Activated CD4-positive, alpha-beta memory T cell treated with anti-CD3 and anti-CD28 coated beads for 36 hours (primary cell): ENCODE results near the gene SERPINB8. TPM values are rescaled to one million over a fixed set of nuclear protein-coding genes. Genes with fewer than 3 reads are reported as not detected.

Experiments used
- CTCF ChIA-PET: fragments of 350-600 bp; sonication (Branson Sonifier 250); formaldehyde crosslinking; loops from one replicate; lab custom pipeline; 2021; ENCODE audit warnings: antibody characterized with exemption, inconsistent platforms; lab: Charles Lee
- POLR2A ChIA-PET: fragments of 350-600 bp; sonication (Branson Sonifier 250); formaldehyde crosslinking; loops from one replicate; lab custom pipeline; 2021; ENCODE audit warnings: antibody characterized with exemption; lab: Charles Lee
- DNase-seq: peaks from one replicate; pipeline ENCODE4 v3.0.0-alpha.2; 2020
- H3K27ac Mint-ChIP-seq: one replicate; pipeline ENCODE4 v1.8.0; 2021; ENCODE audit warnings: mixed read lengths
- H3K27me3 Mint-ChIP-seq: one replicate; pipeline ENCODE4 v1.8.0; 2021; ENCODE audit warnings: mixed read lengths
- H3K36me3 Mint-ChIP-seq: one replicate; pipeline ENCODE4 v1.8.0; 2021; ENCODE audit warnings: mixed read lengths
- H3K4me1 Mint-ChIP-seq: one replicate; pipeline ENCODE4 v1.8.0; 2021; ENCODE audit warnings: low read depth, mixed read lengths
- H3K4me3 Mint-ChIP-seq: one replicate; pipeline ENCODE4 v1.8.0; 2021; ENCODE audit warnings: mild to moderate bottlenecking, mixed read lengths
- H3K9me3 Mint-ChIP-seq: one replicate; pipeline ENCODE4 v1.8.0; 2021; ENCODE audit warnings: mixed read lengths
- intact Hi-C: fragments of 100-400 bp; cut with micrococcal nuclease; formaldehyde crosslinking; loops from one replicate; pipeline ENCODE4 v1.15.1; 2023
- total RNA-seq, 2 experiments: library from RNA; stranded (reverse); gene quantifications; one replicate each; pipeline ENCODE4 v1.2.3, GENCODE V29; 2021

SERPINB8 gene
- total RNA-seq, 2 experiments from 2014 or later = 14.6 to 14.9 TPM

GRCh38 chr18:63982361-63982760 lies 12.5 kb downstream of the SERPINB8 start:
- intact Hi-C loops = no loop called here
- Mint-ChIP-seq H3K27ac (no peak overlapping the region), H3K36me3 (peaks cover 52% of the 10 kb centered on the region), H3K9me3 (no peaks in the 10 kb centered on the region), H3K4me1 (peaks cover 10% of the 10 kb centered on the region), H3K27me3 (no peaks in the 10 kb centered on the region), H3K4me3 (no peak overlapping the region)
- DNase-seq = no peak
- ChIA-PET CTCF (interaction anchor here (2.8 kb wide), 1 partner anchor 18 kb away, joined by 11 read pairs; no protein-coding TSS in a partner anchor), POLR2A (no interaction called here)

GRCh38 chr18:63986885-63987284 lies 17.0 kb downstream of the SERPINB8 start:
- H3K4me1 Mint-ChIP-seq = peaks cover under 1% of the 10 kb centered on the region
- H3K4me3 Mint-ChIP-seq = no peak overlapping the region
- H3K36me3 Mint-ChIP-seq = peaks cover 49% of the 10 kb centered on the region
- H3K27ac Mint-ChIP-seq = no peak overlapping the region
- H3K9me3 Mint-ChIP-seq = no peaks in the 10 kb centered on the region
- intact Hi-C loops = no loop called here
- no peak for DNase-seq
- CTCF ChIA-PET = interaction anchor here (1.0 to 3.7 kb wide), 2 partner anchors 8 to 23 kb away, joined by 3 to 26 read pairs; no protein-coding TSS in a partner anchor
- H3K27me3 Mint-ChIP-seq = no peaks in the 10 kb centered on the region
- POLR2A ChIA-PET = no interaction called here

- Mint-ChIP-seq H3K9me3 (peaks cover 4% of the 10 kb centered on the region), H3K36me3 (peaks cover 45% of the 10 kb centered on the region), H3K4me3 (no peak overlapping the region), H3K27me3 (no peaks in the 10 kb centered on the region), H3K4me1 (peaks cover 6% of the 10 kb centered on the region), H3K27ac (no peak overlapping the region)
- no peak for DNase-seq
- CTCF ChIA-PET = interaction anchor here (1.5 to 1.8 kb wide), 2 partner anchors 24 to 30 kb away, joined by 3 to 9 read pairs; no protein-coding TSS in a partner anchor
- POLR2A ChIA-PET = no interaction called here
- intact Hi-C loops = no loop called here
These were observed 17.9 kb downstream of the SERPINB8 start for GRCh38 chr18:63987743-63988142.

GRCh38 chr18:63992751-63993150 lies 22.9 kb downstream of the SERPINB8 start:
- Mint-ChIP-seq H3K4me3 (no peak overlapping the region), H3K27me3 (no peaks in the 10 kb centered on the region), H3K36me3 (peaks cover 24% of the 10 kb centered on the region), H3K4me1 (peaks cover 7% of the 10 kb centered on the region), H3K9me3 (peaks cover 23% of the 10 kb centered on the region), H3K27ac (no peak overlapping the region)
- DNase-seq = no peak
- ChIA-PET POLR2A (no interaction called here), CTCF (interaction anchor here (1.2 kb wide), 1 partner anchor 29 kb away, joined by 4 read pairs; no protein-coding TSS in a partner anchor)
- intact Hi-C loops = no loop called here

- no peaks in the 10 kb centered on the region for H3K27me3 Mint-ChIP-seq
- H3K4me3 Mint-ChIP-seq = no peak overlapping the region
- no peak overlapping the region for H3K27ac Mint-ChIP-seq
- DNase-seq = peak; percentile 56
- intact Hi-C loops = loop anchor here (1.0 to 2.0 kb wide), 3 partner anchors 16 to 477 kb away; no protein-coding TSS in a partner anchor
- CTCF ChIA-PET = interaction anchor here (0.5 to 3.6 kb wide), 16 partner anchors 10 to 503 kb away, joined by 3 to 26 read pairs (median 4); no protein-coding TSS in a partner anchor
- peaks cover 23% of the 10 kb centered on the region for H3K9me3 Mint-ChIP-seq
- H3K36me3 Mint-ChIP-seq = peaks cover 18% of the 10 kb centered on the region
- POLR2A ChIA-PET = interaction anchor here (0.8 kb wide), 1 partner anchor 32 kb away, joined by 3 read pairs; no protein-coding TSS in a partner anchor
- H3K4me1 Mint-ChIP-seq = peaks cover 7% of the 10 kb centered on the region
These were observed 25.0 kb downstream of the SERPINB8 start for GRCh38 chr18:63994783-63995399.

- CTCF ChIA-PET = interaction anchor here (0.6 to 1.3 kb wide), 2 partner anchors 33 to 71 kb away, joined by 3 to 5 read pairs; no protein-coding TSS in a partner anchor
- DNase-seq = no peak
- no peak overlapping the region for H3K4me3 Mint-ChIP-seq
- H3K36me3 Mint-ChIP-seq = peaks cover 11% of the 10 kb centered on the region
- peaks cover 23% of the 10 kb centered on the region for H3K9me3 Mint-ChIP-seq
- no peak overlapping the region for H3K27ac Mint-ChIP-seq
- peaks cover 5% of the 10 kb centered on the region for H3K4me1 Mint-ChIP-seq
- peaks cover 3% of the 10 kb centered on the region for H3K27me3 Mint-ChIP-seq
- intact Hi-C loops = no loop called here
- POLR2A ChIA-PET = no interaction called here
These were observed 27.2 kb downstream of the SERPINB8 start for GRCh38 chr18:63997041-63997440.

GRCh38 chr18:63997606-63998005 lies 27.7 kb downstream of the SERPINB8 start:
- DNase-seq = no peak
- CTCF ChIA-PET = interaction anchor here (1.3 kb wide), 1 partner anchor 34 kb away, joined by 5 read pairs; no protein-coding TSS in a partner anchor
- Mint-ChIP-seq H3K9me3 (peaks cover 21% of the 10 kb centered on the region), H3K36me3 (peaks cover 8% of the 10 kb centered on the region), H3K4me3 (no peak overlapping the region), H3K27me3 (peaks cover 6% of the 10 kb centered on the region), H3K27ac (no peak overlapping the region), H3K4me1 (peaks cover 2% of the 10 kb centered on the region)
- intact Hi-C loops = no loop called here
- POLR2A ChIA-PET = no interaction called here

GRCh38 chr18:63999871-64000270 lies 30.0 kb downstream of the SERPINB8 start:
- Mint-ChIP-seq H3K4me3 (no peak overlapping the region), H3K9me3 (peaks cover 20% of the 10 kb centered on the region), H3K27ac (no peak overlapping the region), H3K36me3 (peaks cover 7% of the 10 kb centered on the region), H3K27me3 (peaks cover 12% of the 10 kb centered on the region), H3K4me1 (no peaks in the 10 kb centered on the region)
- POLR2A ChIA-PET = no interaction called here
- CTCF ChIA-PET = no interaction called here
- intact Hi-C loops = no loop called here
- DNase-seq = no peak

- H3K36me3 Mint-ChIP-seq = peaks cover 2% of the 10 kb centered on the region
- no peak overlapping the region for H3K27ac Mint-ChIP-seq
- DNase-seq = no peak
- no peaks in the 10 kb centered on the region for H3K4me1 Mint-ChIP-seq
- H3K4me3 Mint-ChIP-seq = no peak overlapping the region
- CTCF ChIA-PET = no interaction called here
- H3K9me3 Mint-ChIP-seq = peaks cover 2% of the 10 kb centered on the region
- H3K27me3 Mint-ChIP-seq = peaks cover 12% of the 10 kb centered on the region
- intact Hi-C loops = no loop called here
- POLR2A ChIA-PET = no interaction called here
These were observed 32.7 kb downstream of the SERPINB8 start for GRCh38 chr18:64002581-64002980.

- Mint-ChIP-seq H3K9me3 (no peaks in the 10 kb centered on the region), H3K27me3 (no peaks in the 10 kb centered on the region), H3K27ac (no peak overlapping the region), H3K4me3 (no peak overlapping the region), H3K36me3 (no peaks in the 10 kb centered on the region), H3K4me1 (no peaks in the 10 kb centered on the region)
- intact Hi-C loops = no loop called here
- CTCF ChIA-PET = interaction anchor here (2.0 kb wide), 1 partner anchor 9 kb away, joined by 5 read pairs; no protein-coding TSS in a partner anchor
- DNase-seq = no peak
- POLR2A ChIA-PET = no interaction called here
These were observed 39.4 kb downstream of the SERPINB8 start for GRCh38 chr18:64009305-64009704.

- H3K9me3 Mint-ChIP-seq = no peaks in the 10 kb centered on the region
These were observed 41.6 kb downstream of the SERPINB8 start for GRCh38 chr18:64011513-64011912.

GRCh38 chr18:64017870-64018269 lies 48.0 kb downstream of the SERPINB8 start:
- no peaks in the 10 kb centered on the region for H3K27me3 Mint-ChIP-seq
- H3K4me3 Mint-ChIP-seq = no peak overlapping the region
- H3K4me1 Mint-ChIP-seq = no peaks in the 10 kb centered on the region
- CTCF ChIA-PET = interaction anchor here (0.8 to 1.7 kb wide), 5 partner anchors 9 to 30 kb away, joined by 3 to 5 read pairs (median 4); no protein-coding TSS in a partner anchor
- intact Hi-C loops = loop anchor here (1.0 kb wide), 1 partner anchor 391 kb away; no protein-coding TSS in a partner anchor
- DNase-seq = no peak
- no peak overlapping the region for H3K27ac Mint-ChIP-seq
- no peaks in the 10 kb centered on the region for H3K9me3 Mint-ChIP-seq
- POLR2A ChIA-PET = no interaction called here
- H3K36me3 Mint-ChIP-seq = no peaks in the 10 kb centered on the region

More at GRCh38 chr18:64011513-64011912, 41.6 kb downstream of the SERPINB8 start:
- Mint-ChIP-seq H3K4me3 (no peak overlapping the region), H3K27ac (no peak overlapping the region), H3K4me1 (no peaks in the 10 kb centered on the region), H3K36me3 (no peaks in the 10 kb centered on the region), H3K27me3 (no peaks in the 10 kb centered on the region)
- no peak for DNase-seq
- POLR2A ChIA-PET = no interaction called here
- intact Hi-C loops = no loop called here
- CTCF ChIA-PET = interaction anchor here (1.4 kb wide), 1 partner anchor 17 kb away, joined by 6 read pairs; no protein-coding TSS in a partner anchor
